Stimulated activated CD4-positive, alpha-beta T cell treated with anti-CD3 and anti-CD28 coated beads, Interleukin-12 subunit alpha, Interleukin-12 subunit beta, amount 100 ng/mL, for 24 hours (primary cell): ENCODE results near the gene ELK4.

Experiments used
- DNase-seq, 2 experiments: peaks; one replicate each; pipeline ENCODE4 v3.0.0-alpha.2; 2020; ENCODE audit warnings: low read depth in 2 of 2

The ELK4 gene

DNA sequence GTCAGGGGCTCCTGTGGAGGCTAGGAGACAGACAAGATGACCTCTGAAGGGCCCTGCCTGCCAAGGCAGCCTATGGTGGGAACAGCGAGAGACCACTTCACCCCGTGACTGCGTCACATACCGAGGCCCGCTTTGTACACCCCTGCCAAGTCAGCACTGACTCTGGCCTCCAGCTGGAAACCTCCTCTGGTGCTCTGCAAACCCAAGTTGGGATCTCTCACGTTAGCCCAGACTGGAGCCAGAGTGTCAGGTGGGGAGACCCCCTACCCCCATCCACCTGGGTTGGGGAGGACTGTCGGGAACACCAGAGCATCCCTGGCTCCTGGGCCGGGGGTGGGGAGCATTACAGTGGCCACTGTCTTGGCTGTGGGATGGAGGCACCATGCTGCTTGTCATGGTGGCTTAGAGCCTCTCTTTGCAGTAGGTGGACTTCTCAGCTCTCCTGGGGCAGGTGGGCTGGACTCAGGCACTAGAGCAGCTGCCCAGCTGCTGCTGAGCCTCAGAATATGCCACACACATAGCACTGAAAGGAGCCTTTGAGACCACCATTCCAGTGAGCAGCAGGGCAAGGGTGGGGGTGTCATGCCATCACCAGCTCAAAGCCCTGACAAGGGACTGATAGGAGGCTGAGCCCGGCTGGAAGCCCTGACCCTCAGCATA lies 50.4 kb downstream of the ELK4 start:
- no peak for DNase-seq

DNA sequence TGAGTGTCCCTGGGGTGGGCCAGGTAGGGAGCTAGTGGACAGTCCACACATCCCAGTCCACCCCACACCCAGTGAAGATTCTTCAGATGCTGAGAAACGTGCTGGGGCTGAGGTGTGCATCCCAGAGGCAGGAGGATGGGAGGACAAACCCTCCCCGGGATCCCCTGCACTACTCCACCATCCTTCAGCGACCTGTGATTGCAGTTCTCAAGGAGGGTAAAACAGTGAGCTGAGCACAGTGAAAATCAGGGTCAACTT lies 51.0 kb downstream of the ELK4 start:
- DNase-seq = no peak

GRCh38 chr1:205580140-205580922 lies 51.5 kb downstream of the ELK4 start:
- DNase-seq = no peak

- no peak for DNase-seq
These were observed 52.1 kb downstream of the ELK4 start for GRCh38 chr1:205579711-205580110.

DNA sequence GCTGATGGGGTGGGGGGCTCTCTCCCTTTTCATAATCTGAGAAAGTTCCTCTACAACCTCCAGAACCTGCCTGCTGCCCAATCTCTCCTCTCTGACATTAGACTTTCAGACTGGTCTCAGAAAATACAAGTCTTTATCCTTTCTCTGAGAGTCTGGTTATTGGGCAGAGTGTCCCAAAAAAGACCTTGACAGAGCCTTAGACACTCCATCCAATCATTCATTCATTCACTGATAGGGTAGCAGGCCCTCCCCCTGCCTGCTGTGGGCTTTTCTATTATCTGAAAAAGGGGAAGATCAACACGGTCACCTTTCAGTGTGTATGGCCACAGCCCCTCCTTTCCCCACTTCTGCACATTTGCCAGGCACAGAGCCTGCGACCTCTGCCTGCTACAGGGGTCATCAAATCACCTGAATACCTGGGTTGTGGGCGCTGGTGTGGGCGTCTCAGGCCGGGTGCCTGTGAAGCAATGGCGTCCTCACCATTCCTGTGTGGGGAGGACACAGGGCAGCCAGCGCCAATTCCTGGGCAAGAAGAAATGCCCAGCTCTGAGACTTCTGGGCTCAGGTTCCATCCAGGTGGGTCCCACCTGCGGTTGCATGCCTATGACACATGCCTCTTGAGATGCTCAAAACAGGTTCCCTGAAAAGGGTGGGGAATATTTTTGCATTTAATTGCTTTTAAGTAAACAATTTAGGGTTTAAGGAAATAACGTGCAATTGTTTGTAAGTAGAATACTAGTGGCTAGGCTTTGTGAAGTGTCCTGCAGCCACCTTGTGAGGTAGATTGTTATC lies 52.8 kb downstream of the ELK4 start:
- DNase-seq = no peak

DNA sequence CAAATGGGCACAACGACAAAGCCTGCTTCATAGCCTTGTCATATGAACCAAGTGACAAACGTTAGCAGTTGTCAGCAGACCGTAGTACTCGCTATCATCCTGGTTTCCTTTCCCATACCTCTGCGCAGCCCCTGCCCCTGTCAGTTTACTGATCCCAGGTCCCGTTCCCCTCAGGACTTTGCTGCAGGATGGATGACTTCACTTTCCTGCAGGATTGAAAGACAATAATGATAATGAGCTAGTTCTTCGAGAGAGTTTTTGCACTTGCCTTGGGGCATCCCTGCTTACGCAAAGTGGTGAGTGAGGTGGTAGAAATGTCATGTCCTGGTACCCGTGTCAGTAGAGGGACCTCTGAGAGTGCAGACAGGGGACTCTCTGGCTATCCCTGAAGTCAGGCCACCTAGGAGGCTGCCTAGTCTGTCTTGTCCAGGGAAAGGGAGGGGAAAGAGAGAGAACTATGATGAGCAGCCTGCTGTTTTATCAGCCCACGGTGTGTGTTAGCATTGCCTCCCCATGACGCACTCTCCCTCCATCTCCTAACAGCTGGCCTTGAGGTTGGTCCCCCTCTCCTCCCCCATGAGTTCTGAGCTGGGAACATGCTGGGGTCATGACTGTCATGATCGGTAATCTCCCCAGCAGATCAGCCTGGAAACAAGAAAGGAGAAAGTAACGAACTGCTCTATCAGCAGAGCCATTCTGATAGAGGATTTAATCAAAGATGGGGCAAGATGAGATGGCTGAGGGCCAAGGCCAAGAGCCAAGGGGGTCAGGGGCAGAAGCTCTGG lies 53.7 kb downstream of the ELK4 start:
- DNase-seq = no peak

DNA sequence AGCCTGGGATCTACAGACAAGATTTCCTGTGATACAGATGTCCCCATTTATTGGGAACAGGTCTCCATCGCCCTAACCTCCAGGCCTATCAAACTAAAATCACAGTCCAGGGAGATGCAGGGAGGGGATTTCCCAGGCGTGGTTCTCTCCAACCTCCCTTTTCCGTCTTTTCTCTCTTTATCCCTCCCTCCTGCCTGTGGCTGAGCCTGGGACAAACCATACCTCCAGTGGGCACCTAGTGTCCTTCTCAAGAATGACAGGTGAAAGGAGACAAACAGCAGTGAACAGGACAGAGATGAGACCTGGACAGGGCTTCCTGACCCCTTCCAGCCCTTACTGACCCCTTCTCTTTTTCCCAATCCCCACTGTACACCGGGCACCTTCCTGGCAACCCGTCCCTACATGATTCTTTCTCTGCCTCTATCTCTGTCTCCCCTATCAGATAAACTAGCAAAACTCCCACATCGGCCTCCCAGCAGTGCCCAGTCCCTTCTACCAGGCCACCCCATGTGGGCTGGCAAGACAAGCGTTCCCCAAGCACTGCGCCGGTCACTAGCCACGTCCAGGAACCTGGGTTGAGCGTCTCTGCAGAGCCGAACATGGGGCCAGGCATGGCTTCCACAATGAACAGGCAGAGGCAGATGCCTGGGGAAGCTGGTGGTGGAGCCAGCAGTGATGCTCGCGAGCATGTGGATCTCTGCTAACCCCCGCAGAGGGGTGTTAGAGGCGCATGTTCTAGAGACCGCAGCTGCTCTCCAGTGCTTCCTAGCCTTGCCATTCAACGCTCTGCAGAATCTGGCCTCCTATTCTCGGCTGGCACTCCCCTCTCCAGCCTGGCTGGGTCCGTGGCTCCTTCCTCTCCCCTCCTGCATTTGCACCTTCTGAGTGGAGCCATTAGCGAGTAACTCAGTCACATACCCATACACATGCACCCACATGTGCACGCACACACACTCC lies 54.7 kb downstream of the ELK4 start:
- DNase-seq = no peak

GRCh38 chr1:205576011-205576410 lies 55.8 kb downstream of the ELK4 start:
- no peak for DNase-seq

GRCh38 chr1:205575294-205575885 lies 56.4 kb downstream of the ELK4 start:
- DNase-seq = no peak

DNA sequence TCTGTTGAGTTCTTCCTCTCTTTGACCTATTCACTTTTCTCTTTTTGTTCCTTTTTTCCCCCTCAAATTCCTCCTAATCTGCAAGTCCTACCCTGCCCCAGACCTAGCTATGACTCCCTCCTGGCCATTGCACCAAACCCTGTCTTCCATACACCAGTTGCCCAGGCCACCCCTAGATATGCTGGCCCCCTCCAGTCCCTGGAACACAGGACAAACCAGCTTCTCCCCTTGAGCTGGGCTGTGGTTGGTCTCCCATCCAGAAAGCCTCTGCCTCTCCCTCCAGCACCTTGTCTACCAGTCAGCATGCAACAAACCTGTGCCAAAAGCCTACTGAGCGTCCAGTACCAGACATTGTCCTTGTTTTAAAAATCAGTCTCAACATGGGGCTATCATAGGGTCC lies 59.4 kb downstream of the ELK4 start:
- no peak for DNase-seq

DNA sequence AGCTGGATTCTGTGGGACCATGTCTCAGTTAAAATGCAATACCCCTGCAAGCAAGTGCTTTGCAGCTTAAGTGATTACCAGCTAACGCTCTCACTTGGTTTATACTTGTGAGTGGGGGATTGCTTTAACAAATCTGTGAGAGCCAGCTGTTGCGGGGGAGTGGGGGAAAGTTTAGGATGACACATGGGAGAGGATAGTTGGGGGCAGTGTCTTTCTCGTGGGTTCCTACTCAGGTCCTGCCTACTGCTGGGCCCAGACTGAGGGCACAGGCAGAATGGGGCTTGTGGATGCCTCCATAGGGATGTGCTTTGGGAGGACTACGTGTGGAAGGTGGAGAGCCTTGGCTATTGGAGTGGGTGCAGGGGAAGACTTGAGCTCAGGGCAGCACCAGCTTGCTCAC lies 60.1 kb downstream of the ELK4 start:
- DNase-seq = no peak

DNA sequence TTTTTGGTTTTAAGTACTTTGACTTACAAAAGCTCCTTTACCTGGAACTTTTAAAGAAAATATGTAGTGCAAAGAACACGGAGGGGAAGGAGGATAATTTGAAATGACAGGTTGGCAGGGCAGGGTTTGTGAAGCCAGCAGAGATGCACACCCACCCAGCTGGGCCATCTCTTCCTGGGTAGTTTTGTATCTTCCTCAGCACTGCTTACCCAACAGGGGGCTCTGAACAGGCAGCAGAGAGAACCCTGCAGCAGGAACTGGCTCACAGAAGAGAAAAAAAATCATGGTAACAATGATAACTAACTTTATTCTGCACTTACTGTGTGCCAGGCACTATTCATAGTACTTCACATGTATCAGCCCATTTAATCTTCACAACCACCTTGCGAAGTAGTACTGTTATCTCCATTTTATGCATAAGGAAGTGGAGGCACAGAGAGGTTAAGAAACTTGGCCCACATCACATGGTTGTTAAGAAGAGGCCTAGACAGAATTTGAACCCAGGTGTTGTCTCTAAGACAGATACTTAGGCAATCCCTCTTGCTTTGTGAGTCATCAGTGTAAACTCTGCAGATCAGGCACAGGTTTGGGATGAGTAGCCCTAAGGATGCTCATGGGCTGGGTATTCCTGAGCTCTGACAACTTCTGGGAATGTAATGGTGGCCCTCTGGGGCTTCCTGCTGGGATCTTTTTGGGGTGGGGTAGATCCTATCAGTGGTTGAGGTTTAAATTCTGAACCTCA lies 60.8 kb downstream of the ELK4 start:
- no peak for DNase-seq

DNA sequence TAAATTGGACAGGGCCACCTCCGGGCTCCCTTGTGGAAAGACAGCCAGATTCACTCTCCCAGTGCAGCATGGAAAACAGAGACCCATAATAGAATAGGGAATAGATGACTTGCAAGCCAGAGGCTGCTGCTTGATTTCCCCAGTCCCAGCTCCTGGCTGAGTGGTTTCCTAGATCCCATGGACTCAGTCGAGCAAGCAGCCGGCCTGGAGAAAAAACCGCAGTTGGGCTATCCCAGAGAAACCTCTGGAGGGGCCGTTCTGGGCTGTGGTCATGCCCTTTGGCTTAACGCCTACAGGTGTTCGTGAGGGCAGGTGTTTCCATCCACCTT lies 61.7 kb downstream of the ELK4 start:
- DNase-seq = no peak

DNA sequence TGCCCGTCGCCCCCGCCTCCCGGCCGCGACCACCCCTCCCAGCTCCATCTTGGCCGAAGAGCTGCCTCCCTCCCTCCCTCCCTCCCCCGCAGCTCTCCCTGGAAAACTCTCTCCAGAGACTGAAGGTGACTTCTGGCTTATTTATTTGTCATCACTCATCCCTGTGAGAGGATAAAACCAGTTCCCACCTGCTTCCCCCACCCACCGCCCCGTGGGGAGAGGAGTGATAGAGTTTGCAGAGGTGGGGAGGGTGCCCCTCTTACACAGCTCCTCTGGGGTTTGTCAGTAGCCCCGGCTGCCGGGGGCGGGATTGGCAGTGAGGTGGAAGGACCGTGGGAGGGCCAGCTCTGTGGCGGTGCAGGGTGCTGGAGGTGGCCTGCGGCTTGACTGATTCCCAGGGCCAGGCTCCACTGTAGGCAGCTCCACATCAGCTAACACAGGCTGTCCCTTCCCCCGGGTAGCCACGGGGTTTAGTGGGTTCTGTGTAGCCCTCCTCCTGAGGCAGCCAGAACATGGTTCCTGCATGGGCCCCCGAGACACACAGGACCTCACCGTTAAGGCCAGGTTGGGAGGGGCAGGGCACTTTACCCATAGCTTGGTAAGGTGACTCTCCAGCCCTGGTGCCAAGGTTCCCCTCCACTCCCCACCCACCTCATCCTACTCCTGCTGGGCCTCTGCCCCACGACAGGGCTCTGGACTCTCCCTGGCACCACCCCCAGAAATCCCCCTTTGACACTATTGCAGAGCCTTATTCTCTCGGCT lies 62.2 kb downstream of the ELK4 start:
- no peak for DNase-seq

DNA sequence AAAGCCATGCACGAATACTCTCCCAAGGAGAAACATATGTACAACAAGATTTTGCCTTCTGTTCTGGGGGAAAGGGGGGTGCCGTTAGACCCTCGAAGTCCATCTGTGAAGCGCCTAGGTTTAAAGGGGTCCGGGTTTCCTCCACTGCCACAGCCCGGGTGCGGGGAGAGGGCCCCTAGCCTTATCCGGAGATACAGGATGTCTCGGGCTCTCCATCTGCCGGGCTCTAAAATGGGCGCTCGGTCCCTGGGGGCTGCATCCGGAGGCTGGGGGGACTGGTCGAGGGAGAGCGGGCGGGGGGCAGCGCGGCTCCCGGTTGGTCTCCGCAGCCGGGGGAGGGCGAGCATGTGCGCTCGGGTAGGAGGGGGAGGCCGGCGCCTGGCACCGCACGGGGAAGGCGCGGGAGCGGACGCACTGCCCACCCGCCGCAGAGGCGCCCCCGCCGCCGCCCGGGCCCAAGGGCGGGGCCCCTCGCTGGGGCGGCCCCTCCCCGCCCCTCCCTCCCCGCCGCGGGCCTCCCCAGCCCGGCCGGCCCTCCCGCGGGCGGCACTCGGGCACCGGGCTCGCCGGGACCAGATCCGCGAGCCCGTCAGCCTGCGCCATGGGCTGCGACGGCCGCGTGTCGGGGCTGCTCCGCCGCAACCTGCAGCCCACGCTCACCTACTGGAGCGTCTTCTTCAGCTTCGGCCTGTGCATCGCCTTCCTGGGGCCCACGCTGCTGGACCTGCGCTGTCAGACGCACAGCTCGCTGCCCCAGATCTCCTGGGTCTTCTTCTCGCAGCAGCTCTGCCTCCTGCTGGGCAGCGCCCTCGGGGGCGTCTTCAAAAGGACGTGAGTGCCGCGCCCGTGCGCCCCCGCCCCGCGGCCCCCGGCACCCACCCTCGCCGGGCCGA lies 63.1 kb downstream of the ELK4 start:
- DNase-seq = no peak

DNA sequence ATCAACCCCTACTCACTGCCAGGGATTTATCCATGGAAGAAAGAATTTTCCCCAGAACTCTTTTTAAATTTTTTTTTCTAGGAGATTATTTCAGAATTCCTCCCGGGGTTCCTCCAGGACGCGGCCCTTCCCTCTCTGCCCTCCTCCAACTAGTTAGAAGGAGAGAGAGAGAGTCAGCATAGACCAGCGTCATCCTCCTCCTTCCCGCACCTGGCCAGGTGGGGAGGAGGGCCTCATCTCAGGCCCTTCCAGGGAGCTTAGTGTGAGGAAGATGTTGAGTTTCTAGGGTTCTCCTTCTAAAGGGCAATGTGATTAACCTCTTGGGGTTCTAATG lies 63.7 kb downstream of the ELK4 start:
- DNase-seq = no peak

- no peak for DNase-seq
These were observed 64.1 kb downstream of the ELK4 start for GRCh38 chr1:205567716-205568115.

DNA sequence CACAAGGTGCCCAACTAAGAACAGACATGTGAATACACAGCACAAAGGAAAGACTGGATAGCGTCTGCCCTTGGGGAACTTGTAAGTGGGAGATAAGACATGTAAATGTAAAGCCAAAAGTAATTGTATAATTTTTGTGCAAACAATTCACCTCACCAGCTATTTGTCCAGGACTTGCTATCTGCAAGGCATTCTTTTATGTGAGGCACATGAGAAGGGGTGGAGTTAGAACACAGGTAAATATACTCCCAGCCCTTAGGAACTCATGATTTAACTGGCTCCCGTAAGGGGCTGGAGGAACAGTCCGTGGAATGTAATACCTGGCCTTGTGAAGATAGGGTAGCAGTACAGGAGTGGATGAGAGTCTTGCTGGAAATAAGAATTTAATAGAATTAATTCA lies 66.0 kb downstream of the ELK4 start:
- DNase-seq = no peak
